Activated naive CD4-positive, alpha-beta T cell (primary cell): ENCODE measurements around the gene DOK6.
"Not testable (repeated sequence)": the region's sequence is repeated elsewhere in the genome, so short reads cannot be mapped to it uniquely, and the experiment has no call there.

Source experiments
- DNase-seq, 4 experiments: peaks; one replicate each; lab custom pipeline; 2025; lab: John Stamatoyannopoulos, UW

DOK6 gene

GRCh38 chr18:69870736-69871135 is 470.0 kb downstream of the DOK6 start:
- no peak for DNase-seq

- DNase-seq: no peak
Measured at GRCh38 chr18:69871363-69871762, 470.7 kb downstream of the DOK6 start.

GRCh38 chr18:69872661-69873060 is 472.0 kb downstream of the DOK6 start:
- no peak for DNase-seq

- DNase-seq: no peak
Measured at GRCh38 chr18:69874058-69874457, 473.4 kb downstream of the DOK6 start.

- DNase-seq: no peak
Measured at GRCh38 chr18:69876490-69876889, 475.8 kb downstream of the DOK6 start.

- DNase-seq: no peak
Measured at GRCh38 chr18:69878213-69878933, 477.7 kb downstream of the DOK6 start.

- not testable (repeated sequence) for DNase-seq
Measured at GRCh38 chr18:69879051-69879450, 478.4 kb downstream of the DOK6 start.

GRCh38 chr18:69880083-69880482 is 479.4 kb downstream of the DOK6 start:
- DNase-seq: no peak

- DNase-seq: no peak
Measured at GRCh38 chr18:69882965-69883668, 482.4 kb downstream of the DOK6 start.

GRCh38 chr18:69883781-69884180 is 483.1 kb downstream of the DOK6 start:
- no peak for DNase-seq

GRCh38 chr18:69885355-69885754 is 484.7 kb downstream of the DOK6 start:
- no peak for DNase-seq

- DNase-seq: no peak
Measured at GRCh38 chr18:69885841-69886531, 485.3 kb downstream of the DOK6 start.

GRCh38 chr18:69887256-69887655 is 486.6 kb downstream of the DOK6 start:
- no peak for DNase-seq

GRCh38 chr18:69889009-69889408 is 488.3 kb downstream of the DOK6 start:
- no peak for DNase-seq

- DNase-seq: no peak
Measured at GRCh38 chr18:69890558-69890957, 489.9 kb downstream of the DOK6 start.

- no peak for DNase-seq
Measured at GRCh38 chr18:69894467-69894866, 493.8 kb downstream of the DOK6 start.

- DNase-seq: no peak
Measured at GRCh38 chr18:69895066-69896047, 494.7 kb downstream of the DOK6 start.

GRCh38 chr18:69897397-69898108 is 496.9 kb downstream of the DOK6 start:
- DNase-seq: no peak

GRCh38 chr18:69898241-69898861 is 497.7 kb downstream of the DOK6 start:
- peak in 3 of 4 experiments; percentile 1 to 8 (median 7) for DNase-seq
